ENCODE results near the gene HIPK2.

DNA sequence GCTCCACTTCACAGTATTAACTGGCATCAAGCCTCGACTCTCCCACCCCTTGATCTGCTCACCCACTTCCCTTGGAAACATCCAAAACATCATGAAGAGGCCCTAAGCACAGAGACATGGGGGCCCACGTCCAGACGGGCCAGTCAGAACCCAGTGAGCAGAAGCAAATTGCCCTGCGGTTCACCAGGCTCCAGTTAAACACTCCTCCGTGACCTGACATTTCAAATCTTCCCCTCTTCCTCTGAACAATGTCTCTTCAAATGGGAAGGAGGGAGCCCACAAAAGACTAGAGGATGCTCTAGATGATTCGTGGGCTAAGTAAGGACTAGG, 209.5 kb downstream of the HIPK2 start:
- TF ChIP-seq POLR2A (IDR thresholded peaks at IDR 0.05) (no peak), POLR2AphosphoS5 (IDR thresholded peaks at IDR 0.05) (no peak), CTCF (IDR thresholded peaks at IDR 0.05) (no peak)

Measured in stomach (tissue), 4 donors.